ENCODE data around the gene CSNK1G1. TPM values are rescaled to one million over a fixed set of nuclear protein-coding genes. Genes with fewer than 3 reads are reported as not detected.

Gene CSNK1G1
- total and polyA plus RNA-seq, 2 experiments from 2014 or later: 8.7 to 18.0 TPM

DNA sequence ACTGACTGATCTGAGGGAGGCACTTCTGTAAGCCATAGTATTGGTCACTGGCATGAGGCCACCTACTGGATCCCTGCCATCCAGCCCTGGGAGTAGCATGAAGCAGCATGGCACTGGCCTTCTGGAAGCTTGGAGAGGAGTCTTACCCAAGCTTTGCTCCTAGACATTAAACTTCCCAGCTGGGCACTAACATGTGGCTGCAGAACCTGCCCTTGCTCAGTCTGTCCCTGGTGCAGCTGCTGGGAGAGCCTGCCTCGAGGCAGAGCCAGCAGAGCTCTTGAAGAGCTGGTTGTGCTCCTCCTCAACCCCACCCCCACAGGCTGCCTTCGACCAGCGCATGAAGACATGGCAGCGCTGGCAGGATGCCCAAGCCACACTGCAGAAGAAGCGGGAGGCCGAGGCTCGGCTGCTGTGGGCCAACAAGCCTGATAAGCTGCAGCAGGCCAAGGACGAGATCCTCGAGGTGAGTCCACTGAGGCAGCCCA, 221.6 kb downstream of the CSNK1G1 start:
- Histone ChIP-seq H3K9me3 (ENCODE audit: low read depth) (no peaks in the 10 kb centered on the region), H3K4me3 (no peak overlapping the region), H3K27me3 (no peaks in the 10 kb centered on the region), H3K36me3 (peaks cover 61% of the 10 kb centered on the region), H3K27ac (no peak overlapping the region), H3K4me1 (ENCODE audit: low read depth) (no peaks in the 10 kb centered on the region)
- peak in 1 of 2 donors; percentile 78 for DNase-seq (ENCODE audit: low read depth in 1 of 2, low spot score in 1 of 2)
- TF ChIP-seq, protein P1, sequence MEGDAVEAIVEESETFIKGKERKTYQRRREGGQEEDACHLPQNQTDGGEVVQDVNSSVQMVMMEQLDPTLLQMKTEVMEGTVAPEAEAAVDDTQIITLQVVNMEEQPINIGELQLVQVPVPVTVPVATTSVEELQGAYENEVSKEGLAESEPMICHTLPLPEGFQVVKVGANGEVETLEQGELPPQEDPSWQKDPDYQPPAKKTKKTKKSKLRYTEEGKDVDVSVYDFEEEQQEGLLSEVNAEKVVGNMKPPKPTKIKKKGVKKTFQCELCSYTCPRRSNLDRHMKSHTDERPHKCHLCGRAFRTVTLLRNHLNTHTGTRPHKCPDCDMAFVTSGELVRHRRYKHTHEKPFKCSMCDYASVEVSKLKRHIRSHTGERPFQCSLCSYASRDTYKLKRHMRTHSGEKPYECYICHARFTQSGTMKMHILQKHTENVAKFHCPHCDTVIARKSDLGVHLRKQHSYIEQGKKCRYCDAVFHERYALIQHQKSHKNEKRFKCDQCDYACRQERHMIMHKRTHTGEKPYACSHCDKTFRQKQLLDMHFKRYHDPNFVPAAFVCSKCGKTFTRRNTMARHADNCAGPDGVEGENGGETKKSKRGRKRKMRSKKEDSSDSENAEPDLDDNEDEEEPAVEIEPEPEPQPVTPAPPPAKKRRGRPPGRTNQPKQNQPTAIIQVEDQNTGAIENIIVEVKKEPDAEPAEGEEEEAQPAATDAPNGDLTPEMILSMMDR (IDR thresholded peaks at IDR 0.05; ENCODE audit: low read depth, low read length): no peak

DNA sequence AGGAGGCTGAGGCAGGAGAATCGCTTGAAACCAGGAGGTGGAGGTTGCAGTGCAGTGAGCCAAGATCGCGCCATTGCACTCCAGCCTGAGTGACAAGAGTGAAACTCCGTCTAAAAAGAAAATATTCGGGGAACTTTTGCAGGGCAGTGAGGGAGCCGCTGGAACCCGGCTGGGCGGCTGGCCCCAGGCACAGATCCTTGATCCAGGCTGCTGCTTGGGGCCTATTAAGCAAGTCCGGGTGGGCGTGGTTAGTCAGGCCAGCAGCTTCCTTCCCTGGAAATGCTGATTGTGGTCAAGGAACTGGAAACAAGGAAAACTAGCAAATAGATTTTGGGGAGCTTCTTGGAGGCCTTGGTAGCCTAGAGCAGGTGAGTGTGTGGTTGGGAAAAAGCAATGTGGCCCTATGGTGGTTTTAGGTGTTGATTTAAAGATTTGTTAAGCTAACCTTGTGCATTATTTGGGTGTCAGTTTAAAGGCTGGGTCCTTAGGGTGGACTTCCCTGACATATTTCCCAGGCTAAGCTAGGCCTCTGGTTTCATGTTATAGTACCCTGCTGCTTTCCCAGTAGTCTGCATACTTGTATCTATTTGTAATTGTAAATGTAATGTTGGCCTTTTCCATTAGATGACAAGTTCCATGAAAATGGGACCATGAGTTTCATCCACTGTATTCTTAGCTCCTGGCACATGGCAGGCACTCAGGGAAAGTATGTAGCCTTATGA, 222.2 kb downstream of the CSNK1G1 start:
- Histone ChIP-seq H3K4me1 (ENCODE audit: low read depth) (no peaks in the 10 kb centered on the region), H3K36me3 (peaks cover 65% of the 10 kb centered on the region), H3K27ac (no peak overlapping the region), H3K27me3 (no peaks in the 10 kb centered on the region), H3K4me3 (no peak overlapping the region), H3K9me3 (ENCODE audit: low read depth) (no peaks in the 10 kb centered on the region)
- DNase-seq (ENCODE audit: low read depth in 1 of 2, low spot score in 1 of 2): peak in 1 of 2 donors; percentile 41
- TF ChIP-seq, protein P1 (IDR thresholded peaks at IDR 0.05; ENCODE audit: low read depth, low read length): no peak

DNA sequence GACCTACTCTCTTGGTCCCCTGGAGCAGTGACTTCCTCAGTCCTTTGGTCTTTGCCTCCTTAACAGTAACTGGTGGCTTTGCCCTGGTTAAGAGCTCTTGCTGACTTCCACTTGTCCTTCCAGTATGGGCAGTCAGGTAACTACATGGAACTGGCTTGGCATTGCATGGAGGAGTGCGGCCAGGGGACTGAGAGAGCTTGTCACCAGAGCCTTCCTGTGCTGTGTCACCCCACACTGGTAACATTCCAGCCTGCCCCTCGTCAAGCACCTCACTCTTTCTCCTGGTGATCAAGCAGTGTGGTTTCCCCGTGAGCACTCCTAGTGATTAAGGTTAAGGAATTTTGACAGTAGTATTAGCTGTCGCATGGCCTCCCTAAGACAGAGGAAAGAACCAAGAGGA, 223.8 kb downstream of the CSNK1G1 start:
- Histone ChIP-seq H3K27ac (no peak overlapping the region), H3K9me3 (ENCODE audit: low read depth) (no peaks in the 10 kb centered on the region), H3K36me3 (peaks cover 73% of the 10 kb centered on the region), H3K4me1 (ENCODE audit: low read depth) (peaks cover 2% of the 10 kb centered on the region), H3K4me3 (no peak overlapping the region), H3K27me3 (no peaks in the 10 kb centered on the region)
- DNase-seq (ENCODE audit: low read depth in 1 of 2, low spot score in 1 of 2): no peak
- TF ChIP-seq, protein P1 (IDR thresholded peaks at IDR 0.05; ENCODE audit: low read depth, low read length): no peak

DNA sequence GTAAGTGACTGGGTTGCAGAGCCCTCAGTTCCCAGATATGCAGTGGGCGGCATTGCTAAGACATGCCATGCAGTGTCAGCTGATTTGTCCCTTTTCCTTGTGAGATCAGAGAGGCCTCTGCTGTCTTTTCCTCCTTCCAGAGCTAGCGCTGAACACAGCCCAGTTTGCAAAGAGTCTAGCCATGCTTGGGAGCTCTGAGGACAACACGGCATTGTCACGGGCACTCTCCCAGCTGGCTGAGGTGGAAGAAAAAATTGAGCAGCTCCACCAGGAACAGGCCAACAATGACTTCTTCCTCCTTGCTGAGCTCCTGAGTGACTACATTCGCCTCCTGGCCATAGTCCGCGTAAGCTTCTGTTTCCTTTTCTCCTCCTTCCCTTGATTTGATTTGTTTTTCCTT, 224.4 kb downstream of the CSNK1G1 start:
- DNase-seq (ENCODE audit: low read depth in 1 of 2, low spot score in 1 of 2): no peak
- Histone ChIP-seq H3K27me3 (no peaks in the 10 kb centered on the region), H3K4me1 (ENCODE audit: low read depth) (peaks cover 4% of the 10 kb centered on the region), H3K27ac (no peak overlapping the region), H3K36me3 (peaks cover 72% of the 10 kb centered on the region), H3K4me3 (no peak overlapping the region), H3K9me3 (ENCODE audit: low read depth) (no peaks in the 10 kb centered on the region)
- TF ChIP-seq, protein P1 (IDR thresholded peaks at IDR 0.05; ENCODE audit: low read depth, low read length): no peak

DNA sequence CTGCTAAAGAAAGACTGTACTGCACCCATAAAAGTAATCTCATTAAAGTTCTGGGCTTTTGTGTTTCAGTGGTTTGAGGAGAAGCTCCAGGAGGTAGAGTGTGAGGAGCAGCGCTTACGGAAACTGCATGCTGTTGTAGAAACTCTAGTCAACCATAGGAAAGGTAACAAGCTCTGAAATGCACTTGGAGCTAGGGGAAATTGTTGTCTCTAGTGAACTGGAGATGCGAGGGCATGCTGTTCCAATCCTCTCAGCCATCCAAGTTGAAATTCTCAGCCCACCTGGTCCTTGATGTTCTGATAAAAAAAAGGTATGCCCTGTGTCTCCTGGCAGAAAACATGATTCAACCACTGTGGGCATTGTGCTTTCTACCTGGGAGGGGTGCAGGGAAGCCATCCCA, 225.8 kb downstream of the CSNK1G1 start:
- Histone ChIP-seq H3K36me3 (peaks cover 73% of the 10 kb centered on the region), H3K4me3 (no peak overlapping the region), H3K27me3 (no peaks in the 10 kb centered on the region), H3K27ac (no peak overlapping the region), H3K4me1 (ENCODE audit: low read depth) (peaks cover 4% of the 10 kb centered on the region), H3K9me3 (ENCODE audit: low read depth) (no peaks in the 10 kb centered on the region)
- DNase-seq (ENCODE audit: low read depth in 1 of 2, low spot score in 1 of 2): no peak
- TF ChIP-seq, protein P1 (IDR thresholded peaks at IDR 0.05; ENCODE audit: low read depth, low read length): no peak

All from cardiac muscle cell (in vitro differentiated cells and primary cell).